GM13977 (cell line): ENCODE data around the gene TMEM233.

Source experiments
- DNase-seq: peaks from one replicate; pipeline ENCODE4 v3.0.0; 2012; ENCODE audit warnings: low spot score
- CTCF ChIP-seq: IDR thresholded peaks from 2 replicates; pipeline ENCODE4 v1.5.1; 2012; ENCODE audit warnings: mild to moderate bottlenecking, control low read depth; ENCODE audit not compliant: insufficient read depth; ENCODE audit errors: extremely low read depth, missing control alignments
- in situ Hi-C: fragments of 300-500 bp; cut with MboI; formaldehyde crosslinking; loops from one replicate; pipeline ENCODE4 v1.12.0; 2022; ENCODE audit warnings: low sequenced_read_pairs, low pct_unique_long_range_greater_than_20kb, mixed read lengths, inconsistent platforms; ENCODE audit not compliant: unreplicated experiment

Gene TMEM233

GRCh38 chr12:119692410-119692809 is 98.8 kb downstream of the TMEM233 start:
- in situ Hi-C loops, result loop anchor here (25.0 kb wide), 1 partner anchor 395 kb away; no protein-coding TSS in a partner anchor

More at GRCh38 chr12:119692410-119692809, 98.8 kb downstream of the TMEM233 start:
- DNase-seq, result no peak
- no peak for TF ChIP-seq CTCF
